Measurements from ENCODE around the gene COL6A6.

COL6A6 gene

GRCh38 chr3:130516645-130517512, at the start of gene COL6A6:
Gene COL6A6, plus strand, starts transcription at chr3:130517177. Its CDS starts 43,188 bp downstream, at chr3:130560365.
- no peak for DNase-seq (ENCODE audit: low read depth in 2 of 2)

GRCh38 chr3:130468311-130468710, 48.7 kb upstream of the COL6A6 start:
- no peak for DNase-seq (ENCODE audit: low read depth in 2 of 2)

GRCh38 chr3:130470126-130470525, 46.9 kb upstream of the COL6A6 start:
- no peak for DNase-seq (ENCODE audit: low read depth in 2 of 2)

GRCh38 chr3:130473416-130473815, 43.6 kb upstream of the COL6A6 start:
- no peak for DNase-seq (ENCODE audit: low read depth in 2 of 2)

GRCh38 chr3:130480736-130481135, 36.2 kb upstream of the COL6A6 start:
- DNase-seq (ENCODE audit: low read depth in 2 of 2), result peak; percentile 35

GRCh38 chr3:130488288-130488687, 28.7 kb upstream of the COL6A6 start:
- DNase-seq (ENCODE audit: low read depth in 2 of 2), result no peak

GRCh38 chr3:130488769-130489450, 28.1 kb upstream of the COL6A6 start:
- no peak for DNase-seq (ENCODE audit: low read depth in 2 of 2)

- no peak for DNase-seq (ENCODE audit: low read depth in 2 of 2)
Observed at GRCh38 chr3:130490241-130490640, 26.7 kb upstream of the COL6A6 start.

GRCh38 chr3:130491431-130491830, 25.5 kb upstream of the COL6A6 start:
- no peak for DNase-seq (ENCODE audit: low read depth in 2 of 2)

GRCh38 chr3:130504701-130505100, 12.3 kb upstream of the COL6A6 start:
- DNase-seq (ENCODE audit: low read depth in 2 of 2), result no peak

- DNase-seq (ENCODE audit: low read depth in 2 of 2), result peak in 1 of 2 experiments; percentile 10
Observed at GRCh38 chr3:130506031-130506430, 10.9 kb upstream of the COL6A6 start.

GRCh38 chr3:130507746-130508145, 9.2 kb upstream of the COL6A6 start:
- DNase-seq (ENCODE audit: low read depth in 2 of 2), result no peak

- no peak for DNase-seq (ENCODE audit: low read depth in 2 of 2)
Observed at GRCh38 chr3:130509008-130509407, 8.0 kb upstream of the COL6A6 start.

- DNase-seq (ENCODE audit: low read depth in 2 of 2), result no peak
Observed at GRCh38 chr3:130514681-130515080, 2.3 kb upstream of the COL6A6 start.

- no peak for DNase-seq (ENCODE audit: low read depth in 2 of 2)
Observed at GRCh38 chr3:130515755-130516154, 1.2 kb upstream of the COL6A6 start.

- no peak for DNase-seq (ENCODE audit: low read depth in 2 of 2)
Observed at GRCh38 chr3:130517602-130518001, 625 bp downstream of the COL6A6 start.

- DNase-seq (ENCODE audit: low read depth in 2 of 2), result no peak
Observed at GRCh38 chr3:130519754-130520153, 2.8 kb downstream of the COL6A6 start.

- no peak for DNase-seq (ENCODE audit: low read depth in 2 of 2)
Observed at GRCh38 chr3:130522399-130522798, 5.4 kb downstream of the COL6A6 start.

- no peak for DNase-seq (ENCODE audit: low read depth in 2 of 2)
Observed at GRCh38 chr3:130527426-130527825, 10.4 kb downstream of the COL6A6 start.

GRCh38 chr3:130528120-130528519, 11.1 kb downstream of the COL6A6 start:
- DNase-seq (ENCODE audit: low read depth in 2 of 2), result no peak

GRCh38 chr3:130529486-130530215, 12.7 kb downstream of the COL6A6 start:
- DNase-seq (ENCODE audit: low read depth in 2 of 2), result no peak

- DNase-seq (ENCODE audit: low read depth in 2 of 2), result no peak
Observed at GRCh38 chr3:130533247-130533646, 16.3 kb downstream of the COL6A6 start.

All from fibroblast of skin of left biceps (primary cell).